SK-N-SH (cell line): ENCODE data around the gene HS6ST1. TPM values are rescaled to one million over a fixed set of nuclear protein-coding genes. Genes with fewer than 3 reads are reported as not detected.

Experiments used
- CTCF ChIA-PET: fragments of 300-600, 350-600 bp; formaldehyde crosslinking; extraction: SDS; loops from one replicate; lab custom pipeline; 2021; lab: Yijun Ruan, JAX
- POLR2A ChIA-PET: fragments of 350-600 bp; sonication (Branson Sonifier 250); formaldehyde crosslinking; extraction: SDS; loops from one replicate; lab custom pipeline; 2020; ENCODE audit warnings: antibody characterized with exemption, inconsistent platforms; lab: Yijun Ruan, JAX
- DNase-seq: peaks from one replicate; pipeline ENCODE4 v3.0.0; 2012
- H2AFZ ChIP-seq: fragments of 200-600 bp; sonication (generic); 2 replicates; pipeline ENCODE4 v1.8.1; 2016; ENCODE audit warnings: antibody characterized with exemption, mild to moderate bottlenecking, low read depth
- H3F3A ChIP-seq: fragments of 200-600 bp; sonication (generic); replicated peaks from 2 replicates; pipeline ENCODE3; 2016; ENCODE audit warnings: antibody characterized with exemption, mild to moderate bottlenecking; ENCODE audit not compliant: insufficient read depth
- H3K27ac ChIP-seq, 2 experiments: fragments of 200-500 bp in 1 of 2; fragments of 200-600 bp in 1 of 2; sonication (Bioruptor generic) in 1 of 2; sonication (generic), shearing (Covaris generic) in 1 of 2; 2 replicates each; pipeline versions ENCODE4 v1.5.1 to v1.6.1; 2014 to 2016; ENCODE audit warnings: low read depth in 2 of 2, inconsistent platforms in 1 of 2, low read length in 1 of 2, mild to moderate bottlenecking in 1 of 2, mixed read lengths in 1 of 2
- H3K27me3 ChIP-seq: fragments of 200-600 bp; sonication (generic), shearing (Covaris generic); 2 replicates; pipeline ENCODE4 v1.6.1; 2016; ENCODE audit warnings: mixed run types; ENCODE audit not compliant: insufficient read depth
- H3K36me3 ChIP-seq, 2 experiments: fragments of 200-500 bp in 1 of 2; fragments of 200-600 bp in 1 of 2; sonication (Bioruptor generic) in 1 of 2; sonication (generic) in 1 of 2; replicated peaks in 1 of 2; 2 replicates each; pipeline versions ENCODE3 to v1.5.1; 2014 to 2016; ENCODE audit warnings: low read length in 1 of 2, mild to moderate bottlenecking in 1 of 2; ENCODE audit not compliant: insufficient read depth in 2 of 2, control insufficient read depth in 1 of 2
- H3K4me1 ChIP-seq, 2 experiments: fragments of 200-500 bp in 1 of 2; fragments of 200-600 bp in 1 of 2; sonication (Bioruptor generic) in 1 of 2; sonication (generic), shearing (Covaris generic) in 1 of 2; 2 replicates each; pipeline versions ENCODE4 v1.5.1 to v1.6.1; 2014 to 2016; ENCODE audit warnings: low read depth in 1 of 2, low read length in 1 of 2, mixed run types in 1 of 2; ENCODE audit not compliant: insufficient read depth in 2 of 2, control insufficient read depth in 1 of 2
- H3K4me2 ChIP-seq: fragments of 200-600 bp; sonication (generic), shearing (Covaris generic); 2 replicates; pipeline ENCODE4 v1.6.1; 2017; ENCODE audit warnings: mixed run types
- H3K4me3 ChIP-seq, 2 experiments: fragments of 200-500 bp in 1 of 2; fragments of 200-600 bp in 1 of 2; sonication (Bioruptor generic) in 1 of 2; sonication (generic), shearing (Covaris generic) in 1 of 2; 2 replicates each; pipeline versions ENCODE4 v1.5.1 to v1.8.1; 2014 to 2016; ENCODE audit warnings: low read depth in 2 of 2, inconsistent platforms in 1 of 2, low read length in 1 of 2, mild to moderate bottlenecking in 1 of 2, mixed read lengths in 1 of 2, moderate library complexity in 1 of 2
- H3K79me2 ChIP-seq: fragments of 200-600 bp; sonication (generic); 2 replicates; pipeline ENCODE4 v1.8.1; 2017; ENCODE audit warnings: mild to moderate bottlenecking; ENCODE audit not compliant: insufficient read depth
- H3K9ac ChIP-seq: fragments of 200-600 bp; sonication (generic); 2 replicates; pipeline ENCODE4 v1.6.1; 2017; ENCODE audit warnings: mixed run types
- H3K9me2 ChIP-seq: fragments of 200-600 bp; sonication (generic); 2 replicates; pipeline ENCODE4 v1.6.1; 2017; ENCODE audit warnings: mixed run types
- H3K9me3 ChIP-seq: fragments of 200-600 bp; sonication (generic); 2 replicates; pipeline ENCODE4 v1.6.1; 2017; ENCODE audit warnings: mixed run types, mild to moderate bottlenecking, moderate library complexity
- H4K20me1 ChIP-seq: fragments of 200-600 bp; sonication (generic); 2 replicates; pipeline ENCODE4 v1.6.1; 2017; ENCODE audit warnings: mild to moderate bottlenecking, mixed run types; ENCODE audit not compliant: insufficient read depth
- CHD2 ChIP-seq: fragments of 150-350 bp; IDR thresholded peaks from 2 replicates; pipeline ENCODE4 v1.6.1; 2018; ENCODE audit warnings: low read length; ENCODE audit not compliant: partially characterized antibody
- CTCF ChIP-seq: fragments of 200-600 bp; sonication (generic); IDR thresholded peaks from 2 replicates; pipeline ENCODE4 v1.6.1; 2017; ENCODE audit warnings: antibody characterized with exemption, mild to moderate bottlenecking, moderate library complexity
- ELF1 ChIP-seq: IDR thresholded peaks from 2 replicates; pipeline ENCODE4 v1.4.0; 2012
- FOSL2 ChIP-seq: IDR thresholded peaks from 2 replicates; pipeline ENCODE4 v1.4.0; 2012; ENCODE audit warnings: low read depth, mild to moderate bottlenecking, moderate library complexity, borderline replicate concordance
- FOXJ3 ChIP-seq: sonication (generic); formaldehyde crosslinking; IDR thresholded peaks from 2 replicates; pipeline ENCODE4 v1.5.1; 2020; ENCODE audit warnings: mild to moderate bottlenecking, missing genetic modification reagents
- GABPA ChIP-seq: IDR thresholded peaks from 2 replicates; pipeline ENCODE4 v1.4.0; 2012; ENCODE audit warnings: low read depth, mild to moderate bottlenecking
- IRF3 ChIP-seq: fragments of 150-350 bp; IDR thresholded peaks from 2 replicates; pipeline ENCODE4 v1.6.1; 2016; ENCODE audit warnings: mild to moderate bottlenecking, low read depth, low read length
- JUND ChIP-seq: IDR thresholded peaks from 2 replicates; pipeline ENCODE4 v1.4.0; 2012
- MAX ChIP-seq: IDR thresholded peaks from 2 replicates; pipeline ENCODE4 v1.4.0; 2012; ENCODE audit warnings: low read depth
- MEF2A ChIP-seq: IDR thresholded peaks from 2 replicates; pipeline ENCODE4 v1.4.0; 2012; ENCODE audit warnings: low read depth, borderline replicate concordance
- PBX3 ChIP-seq: IDR thresholded peaks from 2 replicates; pipeline ENCODE4; 2012
- RAD21 ChIP-seq: IDR thresholded peaks from 2 replicates; pipeline ENCODE4 v1.6.1; 2012; ENCODE audit warnings: mild to moderate bottlenecking, low read length
- RCOR1 ChIP-seq: fragments of 150-350 bp; IDR thresholded peaks from 2 replicates; pipeline ENCODE4 v1.6.1; 2017; ENCODE audit warnings: antibody characterized with exemption, low read length
- RFX5 ChIP-seq: IDR thresholded peaks from 2 replicates; pipeline ENCODE4 v1.6.1; 2012; ENCODE audit warnings: mild to moderate bottlenecking, improper control_type of control experiment, low read length
- RXRA ChIP-seq: IDR thresholded peaks from 2 replicates; pipeline ENCODE4 v1.4.0; 2012; ENCODE audit warnings: low read depth, mild to moderate bottlenecking, borderline replicate concordance
- SMC3 ChIP-seq: IDR thresholded peaks from 2 replicates; pipeline ENCODE4 v1.6.1; 2012; ENCODE audit warnings: low read depth, low read length, improper control_type of control experiment
- TCF12 ChIP-seq: IDR thresholded peaks from 2 replicates; pipeline ENCODE4 v1.4.0; 2012
- USF1 ChIP-seq: IDR thresholded peaks from 2 replicates; pipeline ENCODE4 v1.4.0; 2012; ENCODE audit warnings: low read depth, borderline replicate concordance
- WGBS: methylation state at CpG from one replicate; pipeline ENCODE4 v1.1.6; 2017; ENCODE audit warnings: low lambda C conversion rate; 5-methylcytosine and 5-hydroxymethylcytosine counted together
- polyA plus RNA-seq, 3 experiments: library from polyadenylated mRNA; depleted of rRNA; stranded (reverse); fragments of >200 nt; gene quantifications; 2 replicates each; pipeline ENCODE4 v1.2.3, GENCODE V29; 2012

The HS6ST1 gene
- polyA plus RNA-seq, 1 of the 3 experiments (the other 2 are of a cell fraction) = 5.9 TPM

- peak; percentile 68 for DNase-seq
- ChIA-PET POLR2A (no interaction called here), CTCF (interaction anchor here (0.9 to 6.1 kb wide), 3 partner anchors 13 to 22 kb away, joined by 3 to 27 read pairs (median 3); no protein-coding TSS in a partner anchor)
- Histone ChIP-seq H3F3A (no peaks in the 10 kb centered on the region), H3K27ac (peak overlapping the region in 1 of 2 experiments; percentile 56; a peak in 1 of 4 replicates), H3K4me3 (no peak overlapping the region), H3K9ac (no peak overlapping the region), H3K36me3 (no peaks in the 10 kb centered on the region), H4K20me1 (no peaks in the 10 kb centered on the region), H3K4me2 (no peak overlapping the region), H3K9me3 (no peaks in the 10 kb centered on the region), H3K79me2 (peaks cover 4% of the 10 kb centered on the region; the same call in 1 of the 2 replicates), H3K4me1 (peaks cover 7 to 61% of the 10 kb centered on the region in 2 experiments; a peak in 2 of 4 replicates), H3K9me2 (no peaks in the 10 kb centered on the region), H2AFZ (no peak overlapping the region), H3K27me3 (no peaks in the 10 kb centered on the region)
- WGBS = 100% methylated on average over 2 of the region's 11 CpGs
- TF ChIP-seq FOXJ3 = no peak
- TF ChIP-seq MAX = no peak
- TF ChIP-seq FOSL2 = no peak
- TF ChIP-seq CHD2 = no peak
- no peak for TF ChIP-seq GABPA
- TF ChIP-seq RXRA = no peak
- no peak for TF ChIP-seq ELF1
- TF ChIP-seq RFX5 = no peak
- no peak for TF ChIP-seq TCF12
- no peak for TF ChIP-seq RCOR1
- no peak for TF ChIP-seq CTCF
- TF ChIP-seq PBX3 = no peak
These were observed 19.0 kb downstream of the HS6ST1 start for GRCh38 chr2:128299628-128300027.

- H3K4me3 ChIP-seq = no peak overlapping the region
- POLR2A ChIA-PET = no interaction called here
- DNase-seq = no peak
- H3K79me2 ChIP-seq = peaks cover 4% of the 10 kb centered on the region; the same call in 1 of the 2 replicates
- H2AFZ ChIP-seq = no peak overlapping the region
- H3K9ac ChIP-seq = no peak overlapping the region
- no peaks in the 10 kb centered on the region for H3K9me2 ChIP-seq
- peaks cover 7 to 55% of the 10 kb centered on the region in 2 experiments; a peak in 2 of 4 replicates for H3K4me1 ChIP-seq
- CTCF ChIA-PET = interaction anchor here (0.9 to 6.1 kb wide), 3 partner anchors 14 to 23 kb away, joined by 3 to 27 read pairs (median 3); no protein-coding TSS in a partner anchor
- H3F3A ChIP-seq = no peaks in the 10 kb centered on the region
- H3K27ac ChIP-seq = peak overlapping the region in 1 of 2 experiments; percentile 56; a peak in 1 of 4 replicates
- H3K36me3 ChIP-seq = no peaks in the 10 kb centered on the region
- no peaks in the 10 kb centered on the region for H4K20me1 ChIP-seq
- WGBS = 95% methylated on average over 14 of the region's 16 CpGs
- H3K9me3 ChIP-seq = no peaks in the 10 kb centered on the region
- no peak overlapping the region for H3K4me2 ChIP-seq
- no peaks in the 10 kb centered on the region for H3K27me3 ChIP-seq
- TF ChIP-seq RFX5 (no peak), JUND (no peak), RCOR1 (no peak), MEF2A (no peak), SMC3 (no peak), IRF3 (no peak), FOSL2 (no peak), PBX3 (no peak), CTCF (no peak), USF1 (no peak), RAD21 (no peak), FOXJ3 (no peak)
These were observed 19.7 kb downstream of the HS6ST1 start for GRCh38 chr2:128298846-128299507.
